Activated naive CD4-positive, alpha-beta T cell treated with anti-CD3 and anti-CD28 coated beads for 36 hours (primary cell): Measurements from ENCODE around the gene NACC1. TPM values are rescaled to one million over a fixed set of nuclear protein-coding genes. Genes with fewer than 3 reads are reported as not detected.
"Not testable (repeated sequence)": the region's sequence is repeated elsewhere in the genome, so short reads cannot be mapped to it uniquely, and the experiment has no call there.

Source experiments
- CTCF ChIA-PET: fragments of 350-600 bp; sonication (Branson Sonifier 250); formaldehyde crosslinking; loops from one replicate; lab custom pipeline; 2021; ENCODE audit warnings: antibody characterized with exemption; lab: Charles Lee
- DNase-seq: peaks from one replicate; pipeline ENCODE4 v3.0.0-alpha.2; 2020
- H3K27ac Mint-ChIP-seq: one replicate; pipeline ENCODE4 v1.8.0; 2021; ENCODE audit warnings: mild to moderate bottlenecking, mixed read lengths
- H3K27me3 Mint-ChIP-seq: one replicate; pipeline ENCODE4 v1.8.0; 2021; ENCODE audit warnings: low read depth, mixed read lengths
- H3K36me3 Mint-ChIP-seq: one replicate; pipeline ENCODE4 v1.8.0; 2021; ENCODE audit warnings: low read depth, mixed read lengths
- H3K4me1 Mint-ChIP-seq: one replicate; pipeline ENCODE4 v1.8.0; 2021; ENCODE audit warnings: low read depth, mixed read lengths
- H3K4me3 Mint-ChIP-seq: one replicate; pipeline ENCODE4 v1.8.0; 2021; ENCODE audit warnings: mild to moderate bottlenecking, moderate library complexity, mixed read lengths
- H3K9me3 Mint-ChIP-seq: one replicate; pipeline ENCODE4 v1.8.0; 2021; ENCODE audit warnings: mixed read lengths
- intact Hi-C: fragments of 100-400 bp; cut with micrococcal nuclease; formaldehyde crosslinking; loops from one replicate; pipeline ENCODE4 v1.15.1; 2023
- total RNA-seq, 2 experiments: library from RNA; stranded (reverse); gene quantifications; one replicate each; pipeline ENCODE4 v1.2.3, GENCODE V29; 2021

Gene NACC1
- total RNA-seq, 2 experiments from 2014 or later, result 41.3 to 45.0 TPM

GRCh38 chr19:13186688-13187087, 68.6 kb downstream of the NACC1 start:
- H3K4me3 Mint-ChIP-seq, H3K36me3 Mint-ChIP-seq, H3K27me3 Mint-ChIP-seq, H3K9me3 Mint-ChIP-seq, H3K27ac Mint-ChIP-seq, intact Hi-C loops, DNase-seq: not testable (repeated sequence)
- peaks cover 33% of the 10 kb centered on the region for H3K4me1 Mint-ChIP-seq
- CTCF ChIA-PET, result interaction anchor here (0.6 to 1.7 kb wide), 3 partner anchors 8 to 31 kb away, joined by 3 to 9 read pairs (median 3); no protein-coding TSS in a partner anchor

GRCh38 chr19:13187419-13187818, 69.4 kb downstream of the NACC1 start:
- H3K4me3 Mint-ChIP-seq, result no peak overlapping the region
- intact Hi-C loops, result no loop called here
- H3K27ac Mint-ChIP-seq, result no peak overlapping the region
- H3K4me1 Mint-ChIP-seq, result peaks cover 27% of the 10 kb centered on the region
- no peaks in the 10 kb centered on the region for H3K9me3 Mint-ChIP-seq
- no peaks in the 10 kb centered on the region for H3K36me3 Mint-ChIP-seq
- CTCF ChIA-PET, result interaction anchor here (0.7 kb wide), 1 partner anchor 7 kb away, joined by 3 read pairs; no protein-coding TSS in a partner anchor
- no peaks in the 10 kb centered on the region for H3K27me3 Mint-ChIP-seq
- DNase-seq, result no peak

GRCh38 chr19:13189600-13189999, 71.5 kb downstream of the NACC1 start:
- Mint-ChIP-seq H3K9me3 (no peaks in the 10 kb centered on the region), H3K36me3 (no peaks in the 10 kb centered on the region), H3K4me3 (no peak overlapping the region), H3K4me1 (peaks cover 36% of the 10 kb centered on the region), H3K27ac (no peak overlapping the region), H3K27me3 (no peaks in the 10 kb centered on the region)
- intact Hi-C loops, result no loop called here
- CTCF ChIA-PET, result interaction anchor here (0.7 to 1.2 kb wide), 4 partner anchors 20 to 73 kb away, joined by 3 to 7 read pairs (median 4); no protein-coding TSS in a partner anchor
- DNase-seq, result no peak

Other genes with a start within 250 kb of the NACC1 start
- gene DNASE2, start 236.8 kb upstream of the NACC1 start, total RNA-seq, result 10 to 100 TPM; 30.9 to 31.6 TPM
- gene KLF1, start 231.1 kb upstream of the NACC1 start, total RNA-seq, result under 1 TPM; 0.17 to 0.21 TPM
- gene GCDH, start 227.1 kb upstream of the NACC1 start, total RNA-seq, result 10 to 100 TPM; 36.3 to 38.3 TPM
- 1 to 10 TPM; 3.4 to 5.4 TPM for gene SYCE2, start 199.0 kb upstream of the NACC1 start, total RNA-seq
- 10 to 100 TPM; 77.9 to 82.8 TPM for gene FARSA, start 184.6 kb upstream of the NACC1 start, total RNA-seq
- gene CALR, start 179.7 kb upstream of the NACC1 start, total RNA-seq, result 100 to 1,000 TPM; 407 to 431 TPM
- 100 to 1,000 TPM; 219 to 223 TPM for gene RAD23A, start 172.4 kb upstream of the NACC1 start, total RNA-seq
- 10 to 100 TPM; 27.4 to 28.6 TPM for gene GADD45GIP1, start 161.0 kb upstream of the NACC1 start, total RNA-seq
- gene DAND5, start 148.7 kb upstream of the NACC1 start, total RNA-seq, result not detected
- gene NFIX, start 122.8 kb upstream of the NACC1 start, total RNA-seq, result 1 to 10 TPM; 6.2 to 6.4 TPM
- 1 to 10 TPM; 1.8 to 2.2 TPM for gene LYL1, start 15.4 kb upstream of the NACC1 start, total RNA-seq
- 10 to 100 TPM; 55.8 to 59.6 TPM for gene TRMT1, start 1.5 kb upstream of the NACC1 start, total RNA-seq
- 10 to 100 TPM; 48.3 to 48.9 TPM for gene STX10, start 32.1 kb downstream of the NACC1 start, total RNA-seq
- 100 to 1,000 TPM; 120 to 123 TPM for gene IER2, start 32.1 kb downstream of the NACC1 start, total RNA-seq